Astrocyte of the cerebellum (primary cell): ENCODE data around the gene SH2D3C.

Experiments used
- DNase-seq: peaks from one replicate; pipeline ENCODE4 v3.0.0-alpha.2; 2011; ENCODE audit warnings: low read depth
- H3K4me3 ChIP-seq: 2 replicates; pipeline ENCODE4 v1.5.1; 2011; ENCODE audit warnings: mild to moderate bottlenecking, low read depth, low read length, moderate library complexity
- CTCF ChIP-seq: IDR thresholded peaks from 2 replicates; pipeline ENCODE4 v1.5.1; 2012; ENCODE audit warnings: low read length, low read depth, moderate library complexity, mild to moderate bottlenecking; ENCODE audit errors: missing control alignments
- in situ Hi-C: cut with HindIII; loops from 2 replicates; pipeline ENCODE4 v1.10.0; 2017; ENCODE audit warnings: low sequenced_read_pairs

Gene SH2D3C

GRCh38 chr9:127816728-127817127, 38.3 kb upstream of the SH2D3C start:
- H3K4me3 ChIP-seq, result no peak overlapping the region
- in situ Hi-C loops, result no loop called here
- no peak for DNase-seq
- no peak for TF ChIP-seq CTCF

GRCh38 chr9:127816362-127816725, 37.9 kb upstream of the SH2D3C start:
- in situ Hi-C loops, result no loop called here
- no peak overlapping the region for H3K4me3 ChIP-seq
- TF ChIP-seq CTCF, result no peak
- DNase-seq, result no peak

GRCh38 chr9:127815512-127816361, 37.3 kb upstream of the SH2D3C start:
- in situ Hi-C loops, result no loop called here
- no peak for TF ChIP-seq CTCF
- no peak overlapping the region for H3K4me3 ChIP-seq
- no peak for DNase-seq

GRCh38 chr9:127814619-127815511, 36.4 kb upstream of the SH2D3C start:
- H3K4me3 ChIP-seq, result no peak overlapping the region
- no peak for DNase-seq
- in situ Hi-C loops, result no loop called here
- no peak for TF ChIP-seq CTCF

- in situ Hi-C loops, result no loop called here
- no peak overlapping the region for H3K4me3 ChIP-seq
- no peak for TF ChIP-seq CTCF
- DNase-seq, result no peak
These were observed 35.3 kb upstream of the SH2D3C start for GRCh38 chr9:127813686-127814226.

GRCh38 chr9:127812936-127813675, 34.6 kb upstream of the SH2D3C start:
- no peak for TF ChIP-seq CTCF
- DNase-seq, result no peak
- in situ Hi-C loops, result no loop called here
- no peak overlapping the region for H3K4me3 ChIP-seq
